Body of pancreas (tissue), 4 donors: Measurements from ENCODE around the gene PAX8. TPM values are rescaled to one million over a fixed set of nuclear protein-coding genes. Genes with fewer than 3 reads are reported as not detected.

Experiments
- ATAC-seq: fragments of 150-250 bp; one replicate; pipeline ENCODE4 v1.9.1; 2016
- DNase-seq, 4 donors: peaks; one replicate each; pipeline ENCODE4 v3.0.0-alpha.2; 2019
- H3K27ac ChIP-seq, 4 donors: fragments of 200-600 bp; sonication (generic); 1 replicate in 3 of 4; 2 replicates in 1 of 4; pipeline versions ENCODE4 v1.5.1 to v1.6.1; 2016 to 2019; ENCODE audit warnings: mild to moderate bottlenecking in 1 of 4, mixed read lengths in 1 of 4, moderate library complexity in 1 of 4
- H3K27me3 ChIP-seq, 2 donors: fragments of 200-600 bp; sonication (generic); one replicate each; pipeline ENCODE4 v1.6.0; 2016; ENCODE audit warnings: mild to moderate bottlenecking in 1 of 2
- H3K36me3 ChIP-seq, 2 donors: fragments of 200-600 bp; sonication (generic); replicated peaks in 1 of 2; 2 replicates each; pipeline ENCODE4 v1.5.1; 2016; ENCODE audit warnings: low read depth in 2 of 2; ENCODE audit not compliant: insufficient read depth in 1 of 2
- H3K4me1 ChIP-seq: fragments of 200-600 bp; sonication (generic); one replicate; pipeline ENCODE4 v1.6.0; 2016
- H3K4me3 ChIP-seq, 2 donors: fragments of 200-600 bp; sonication (generic); 1 replicate in 1 of 2; 2 replicates in 1 of 2; pipeline ENCODE4 v1.5.1; 2016 to 2019
- H3K9me3 ChIP-seq, 3 donors: fragments of 200-600 bp; sonication (generic); 1 replicate in 2 of 3; 2 replicates in 1 of 3; pipeline ENCODE4 v1.5.1; 2016
- POLR2A ChIP-seq, 3 donors: fragments of 450-650 bp; IDR thresholded peaks; one replicate each; pipeline ENCODE4 v1.6.1; 2016; ENCODE audit warnings: antibody characterized with exemption in 3 of 3, mild to moderate bottlenecking in 2 of 3
- WGBS, 2 donors: methylation state at CpG; one replicate each; pipeline ENCODE4 v1.1.5; 2017; 5-methylcytosine and 5-hydroxymethylcytosine counted together
- intact Hi-C: fragments of 100-400 bp; cut with DNase I; formaldehyde crosslinking; loops from one replicate; pipeline ENCODE4 v1.15.1; 2023
- total RNA-seq, 2 donors: library from RNA; depleted of rRNA; stranded (reverse); fragments of >200 nt; gene quantifications; one replicate each; pipeline ENCODE4 v1.1.0, GENCODE V29; 2016
- TF ChIP-seq, protein P1 (sequence below), 7 experiments: fragments of 450-650 bp in 4 of 7; fragments of 200-600 bp in 3 of 7; sonication (generic) in 3 of 7; IDR thresholded peaks; one replicate each; pipeline ENCODE4 v1.5.1; 2016 to 2019; ENCODE audit warnings: antibody characterized with exemption in 7 of 7

The PAX8 gene
- total RNA-seq, 2 donors from 2014 or later = 0.52 to 2.3 TPM

- peaks cover 5% of the 10 kb centered on the region for H3K4me1 ChIP-seq
- no peaks in the 10 kb centered on the region for H3K27me3 ChIP-seq
- no peaks in the 10 kb centered on the region for H3K36me3 ChIP-seq
- ATAC-seq = no peak
- H3K9me3 ChIP-seq = no peaks in the 10 kb centered on the region
- H3K27ac ChIP-seq = no peak overlapping the region
- no peak for TF ChIP-seq POLR2A (IDR thresholded peaks at IDR 0.05)
- TF ChIP-seq, protein P1, sequence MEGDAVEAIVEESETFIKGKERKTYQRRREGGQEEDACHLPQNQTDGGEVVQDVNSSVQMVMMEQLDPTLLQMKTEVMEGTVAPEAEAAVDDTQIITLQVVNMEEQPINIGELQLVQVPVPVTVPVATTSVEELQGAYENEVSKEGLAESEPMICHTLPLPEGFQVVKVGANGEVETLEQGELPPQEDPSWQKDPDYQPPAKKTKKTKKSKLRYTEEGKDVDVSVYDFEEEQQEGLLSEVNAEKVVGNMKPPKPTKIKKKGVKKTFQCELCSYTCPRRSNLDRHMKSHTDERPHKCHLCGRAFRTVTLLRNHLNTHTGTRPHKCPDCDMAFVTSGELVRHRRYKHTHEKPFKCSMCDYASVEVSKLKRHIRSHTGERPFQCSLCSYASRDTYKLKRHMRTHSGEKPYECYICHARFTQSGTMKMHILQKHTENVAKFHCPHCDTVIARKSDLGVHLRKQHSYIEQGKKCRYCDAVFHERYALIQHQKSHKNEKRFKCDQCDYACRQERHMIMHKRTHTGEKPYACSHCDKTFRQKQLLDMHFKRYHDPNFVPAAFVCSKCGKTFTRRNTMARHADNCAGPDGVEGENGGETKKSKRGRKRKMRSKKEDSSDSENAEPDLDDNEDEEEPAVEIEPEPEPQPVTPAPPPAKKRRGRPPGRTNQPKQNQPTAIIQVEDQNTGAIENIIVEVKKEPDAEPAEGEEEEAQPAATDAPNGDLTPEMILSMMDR (IDR thresholded peaks at IDR 0.05) = no peak
- 70 to 83% methylated on average over 6 of the region's 6 CpGs for WGBS, 2 donors
- intact Hi-C loops = no loop called here
- H3K4me3 ChIP-seq = no peak overlapping the region
- no peak for DNase-seq
These were observed 17.7 kb downstream of the PAX8 start for GRCh38 chr2:113260991-113261390.

DNA sequence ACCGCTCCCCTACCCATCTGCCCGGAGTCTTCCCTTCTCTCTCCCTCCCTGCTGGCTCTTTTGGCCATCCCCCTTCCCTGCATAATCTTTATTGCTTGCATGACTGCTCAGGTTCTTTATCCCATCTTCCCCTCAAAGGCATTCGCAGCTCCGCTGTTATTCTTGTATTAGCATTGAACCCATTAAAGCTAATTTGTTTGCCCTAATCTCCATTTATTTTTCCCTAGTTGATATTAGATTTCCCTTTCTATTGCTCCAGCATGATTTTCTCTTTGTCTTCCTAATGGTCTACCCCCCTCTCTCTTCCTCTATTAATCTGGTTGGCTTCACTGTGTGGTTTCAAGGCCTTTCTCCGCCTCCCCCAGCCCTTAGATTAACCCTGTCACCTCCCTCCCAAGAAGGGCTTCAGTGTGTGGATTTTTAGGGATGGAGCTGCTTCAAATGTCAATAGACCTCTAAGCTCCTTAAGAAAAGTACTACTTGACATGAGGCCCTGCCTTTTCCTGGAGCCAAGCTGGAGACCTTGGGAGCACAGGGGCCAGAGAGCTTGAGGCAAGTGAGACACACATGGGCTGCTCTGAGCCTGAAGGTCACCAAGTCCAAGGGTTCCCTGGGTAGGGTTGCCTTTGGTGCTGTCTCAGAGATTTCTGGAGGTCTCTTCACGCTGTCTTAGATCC, 20.1 kb downstream of the PAX8 start:
- no peak for DNase-seq
- TF ChIP-seq, protein P1 (IDR thresholded peaks at IDR 0.05) = no peak
- TF ChIP-seq POLR2A (IDR thresholded peaks at IDR 0.05) = no peak
- no peaks in the 10 kb centered on the region for H3K9me3 ChIP-seq
- no peak for ATAC-seq
- no peak overlapping the region for H3K27ac ChIP-seq
- no peaks in the 10 kb centered on the region for H3K4me1 ChIP-seq
- no peaks in the 10 kb centered on the region for H3K36me3 ChIP-seq
- H3K27me3 ChIP-seq = no peaks in the 10 kb centered on the region
- intact Hi-C loops = no loop called here
- 90 to 91% methylated on average over 6 of the region's 6 CpGs for WGBS, 2 donors
- H3K4me3 ChIP-seq = no peak overlapping the region

DNA sequence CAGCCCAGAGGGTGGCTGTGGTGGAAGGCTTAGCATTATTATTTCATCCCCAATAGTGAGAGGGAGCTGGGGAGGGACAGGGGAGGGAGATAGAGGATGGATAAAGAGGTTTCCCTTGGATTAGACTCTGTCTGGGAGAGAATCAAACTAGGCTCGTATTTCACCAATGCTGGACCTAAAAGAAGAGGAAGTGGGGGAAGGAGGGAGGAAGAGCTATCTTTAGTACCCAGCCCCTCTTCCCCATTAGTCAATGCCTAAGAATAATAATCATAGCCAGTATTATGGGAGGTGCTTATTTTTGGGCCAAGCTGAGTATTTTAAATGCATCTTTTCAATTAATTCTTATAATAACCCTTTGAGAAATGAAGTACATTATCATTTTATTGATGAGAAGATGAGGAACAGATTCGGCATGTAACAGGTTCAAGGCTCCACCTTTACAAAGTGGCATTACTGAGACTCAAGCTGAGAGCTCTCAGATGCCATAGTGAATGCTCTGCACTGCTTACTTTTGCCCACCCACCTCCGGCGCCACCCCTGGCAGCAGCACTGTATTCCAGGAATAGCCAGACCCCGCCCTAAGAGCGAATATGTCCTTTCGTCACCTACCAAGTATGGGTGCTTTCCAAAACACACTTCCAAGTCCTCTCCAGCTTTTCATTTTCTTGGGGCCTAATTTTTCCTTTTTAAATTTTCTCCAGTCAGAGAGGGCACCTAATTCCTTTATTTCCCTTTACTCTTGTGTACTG, 21.0 kb downstream of the PAX8 start:
- DNase-seq = no peak
- H3K27me3 ChIP-seq = no peaks in the 10 kb centered on the region
- H3K36me3 ChIP-seq = no peaks in the 10 kb centered on the region
- H3K4me3 ChIP-seq = no peak overlapping the region
- TF ChIP-seq, protein P1 (IDR thresholded peaks at IDR 0.05) = no peak
- TF ChIP-seq POLR2A (IDR thresholded peaks at IDR 0.05) = no peak
- ATAC-seq = no peak
- 80 to 84% methylated on average over 7 of the region's 7 CpGs for WGBS, 2 donors
- H3K9me3 ChIP-seq = no peaks in the 10 kb centered on the region
- intact Hi-C loops = no loop called here
- no peak overlapping the region for H3K27ac ChIP-seq
- no peaks in the 10 kb centered on the region for H3K4me1 ChIP-seq

DNA sequence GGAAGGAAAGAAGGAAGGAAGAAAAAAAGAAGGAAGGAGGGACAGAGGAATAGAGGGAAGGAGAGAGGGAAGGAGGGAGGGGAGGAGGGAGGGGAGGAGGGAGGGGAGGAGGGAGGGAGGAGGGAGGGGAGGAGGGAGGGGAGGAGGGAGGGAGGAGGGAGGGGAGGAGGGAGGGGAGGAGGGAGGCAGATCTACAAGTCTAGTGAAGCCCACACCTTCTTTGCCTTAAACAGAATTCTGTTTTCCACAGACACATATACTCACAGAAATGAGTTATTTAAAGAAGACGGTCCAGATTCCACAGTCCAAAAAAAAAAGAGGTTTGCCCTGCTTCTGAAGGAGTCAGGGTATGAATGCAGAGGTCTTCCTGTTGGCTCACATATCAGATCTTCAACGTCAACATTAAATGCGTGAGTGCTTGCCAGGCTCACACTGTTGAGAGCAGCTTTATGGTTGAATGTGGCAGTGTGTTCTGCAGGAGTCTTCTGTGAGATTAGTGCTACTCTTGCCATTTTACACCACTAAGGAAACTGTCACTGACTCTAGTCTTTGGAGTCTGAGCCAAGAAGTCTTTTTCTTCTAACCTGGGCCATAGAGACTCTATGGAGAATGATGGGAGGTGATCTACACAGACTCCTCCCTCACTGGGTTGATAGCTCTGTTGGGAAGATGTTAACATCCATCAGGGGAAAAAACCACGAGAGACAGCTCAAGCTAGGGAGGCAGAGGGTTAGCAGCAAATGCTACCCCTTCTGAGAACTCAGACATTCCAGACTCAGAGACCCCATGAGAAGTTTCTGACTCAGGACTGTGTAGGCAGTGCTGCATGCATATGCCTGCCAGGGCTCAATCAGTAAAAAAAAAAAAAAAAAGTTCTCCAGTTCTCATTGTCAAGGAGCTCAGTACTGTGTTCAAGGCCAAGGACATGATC, 23.3 kb downstream of the PAX8 start:
- Histone ChIP-seq H3K9me3 (no peaks in the 10 kb centered on the region), H3K27ac (no peak overlapping the region), H3K27me3 (no peaks in the 10 kb centered on the region), H3K4me1 (no peaks in the 10 kb centered on the region), H3K4me3 (no peak overlapping the region), H3K36me3 (no peaks in the 10 kb centered on the region)
- WGBS, 2 donors = 54 to 58% methylated on average over 4 of the region's 4 CpGs
- ATAC-seq (no peak), DNase-seq (no peak)
- no peak for TF ChIP-seq POLR2A (IDR thresholded peaks at IDR 0.05)
- TF ChIP-seq, protein P1 (IDR thresholded peaks at IDR 0.05) = no peak
- intact Hi-C loops = no loop called here
